Prostate gland (tissue), 2 donors: Measurements from ENCODE around the gene TET3. TPM values are rescaled to one million over a fixed set of nuclear protein-coding genes. Genes with fewer than 3 reads are reported as not detected.

Source experiments
- DNase-seq: peaks from one replicate; pipeline ENCODE4 v3.0.0-alpha.2; 2019; ENCODE audit warnings: low spot score
- H3K27ac ChIP-seq, 2 donors: fragments of 200-600 bp; sonication (generic); 2 replicates each; pipeline ENCODE4 v1.5.1; 2017 to 2019
- H3K27me3 ChIP-seq: fragments of 200-600 bp; sonication (generic); replicated peaks from 2 replicates; pipeline ENCODE4 v1.5.1; 2019; ENCODE audit not compliant: insufficient read depth
- H3K36me3 ChIP-seq, 2 donors: fragments of 200-600 bp; sonication (generic); 1 replicate in 1 of 2; 2 replicates in 1 of 2; pipeline versions ENCODE4 v1.5.1 to v1.8.1; 2017 to 2019
- H3K4me1 ChIP-seq: fragments of 200-600 bp; sonication (generic); replicated peaks from 2 replicates; pipeline ENCODE4 v1.5.1; 2019
- H3K4me3 ChIP-seq, 2 donors: fragments of 200-600 bp; sonication (generic); 2 replicates each; pipeline ENCODE4 v1.5.1; 2017 to 2019
- H3K9me3 ChIP-seq: fragments of 200-600 bp; sonication (generic); 2 replicates; pipeline ENCODE4 v1.5.1; 2017
- CTCF ChIP-seq, 4 experiments: fragments of 200-600 bp in 2 of 4; fragments of 450-650 bp in 2 of 4; sonication (generic) in 2 of 4; IDR thresholded peaks; 1 replicate in 3 of 4; 2 replicates in 1 of 4; pipeline ENCODE4 v1.5.1; 2016 to 2019; ENCODE audit warnings: antibody characterized with exemption in 4 of 4, mild to moderate bottlenecking in 2 of 4, moderate library complexity in 2 of 4
- POLR2A ChIP-seq: fragments of 450-650 bp; IDR thresholded peaks from one replicate; pipeline ENCODE4 v1.6.1; 2016; ENCODE audit warnings: antibody characterized with exemption, mild to moderate bottlenecking
- POLR2AphosphoS5 ChIP-seq: sonication (generic); formaldehyde crosslinking; IDR thresholded peaks from one replicate; pipeline ENCODE4 v1.6.1; 2017; ENCODE audit warnings: antibody characterized with exemption
- WGBS: methylation state at CpG from one replicate; pipeline ENCODE4 v1.1.5; 2018; 5-methylcytosine and 5-hydroxymethylcytosine counted together
- intact Hi-C: fragments of 100-400 bp; cut with DNase I; formaldehyde crosslinking; loops from one replicate; pipeline ENCODE4 v1.14.2; 2022
- total RNA-seq, 2 donors: library from RNA; depleted of rRNA; stranded (reverse); fragments of >200 nt; gene quantifications; one replicate each; pipeline ENCODE4 v1.1.0, GENCODE V29; 2016

Gene TET3
- total RNA-seq, 2 donors from 2014 or later = 12.8 to 13.8 TPM

GRCh38 chr2:73952499-73953446 is 31.9 kb upstream of the TET3 start:
- no peaks in the 10 kb centered on the region for H3K27me3 ChIP-seq
- no peak overlapping the region for H3K4me3 ChIP-seq
- intact Hi-C loops = no loop called here
- WGBS = 71% methylated on average over 12 of the region's 12 CpGs
- DNase-seq = no peak
- H3K27ac ChIP-seq = no peak overlapping the region
- no peak for TF ChIP-seq POLR2AphosphoS5
- TF ChIP-seq POLR2A = no peak
- TF ChIP-seq CTCF (IDR thresholded peaks at IDR 0.05) = no peak
- H3K9me3 ChIP-seq = no peaks in the 10 kb centered on the region
- no peaks in the 10 kb centered on the region for H3K4me1 ChIP-seq
- H3K36me3 ChIP-seq = peaks cover 0 to 9% of the 10 kb centered on the region in 2 donors

GRCh38 chr2:73956218-73956865 is 28.4 kb upstream of the TET3 start:
- TF ChIP-seq POLR2A (no peak), CTCF (IDR thresholded peaks at IDR 0.05) (no peak), POLR2AphosphoS5 (no peak)
- DNase-seq = no peak
- Histone ChIP-seq H3K27me3 (no peaks in the 10 kb centered on the region), H3K4me1 (no peaks in the 10 kb centered on the region), H3K27ac (no peak overlapping the region), H3K36me3 (no peaks in the 10 kb centered on the region), H3K4me3 (no peak overlapping the region), H3K9me3 (no peaks in the 10 kb centered on the region)
- 76% methylated on average over 5 of the region's 5 CpGs for WGBS
- intact Hi-C loops = no loop called here

- DNase-seq = no peak
- no peaks in the 10 kb centered on the region for H3K27me3 ChIP-seq
- intact Hi-C loops = no loop called here
- TF ChIP-seq CTCF (IDR thresholded peaks at IDR 0.05) = no peak
- TF ChIP-seq POLR2AphosphoS5 = no peak
- no peak for TF ChIP-seq POLR2A
- no peak overlapping the region for H3K4me3 ChIP-seq
- H3K36me3 ChIP-seq = no peaks in the 10 kb centered on the region
- WGBS = 97% methylated on average over 4 of the region's 4 CpGs
- H3K9me3 ChIP-seq = no peaks in the 10 kb centered on the region
- no peaks in the 10 kb centered on the region for H3K4me1 ChIP-seq
- H3K27ac ChIP-seq = no peak overlapping the region
Observed at GRCh38 chr2:73961274-73961673, 23.4 kb upstream of the TET3 start.

- Histone ChIP-seq H3K4me3 (no peak overlapping the region), H3K4me1 (no peaks in the 10 kb centered on the region), H3K36me3 (no peaks in the 10 kb centered on the region), H3K27me3 (no peaks in the 10 kb centered on the region), H3K9me3 (no peaks in the 10 kb centered on the region), H3K27ac (no peak overlapping the region)
- no peak for DNase-seq
- TF ChIP-seq POLR2A (no peak), CTCF (IDR thresholded peaks at IDR 0.05) (no peak)
- WGBS = 77% methylated on average over 12 of the region's 12 CpGs
- intact Hi-C loops = no loop called here
Observed at GRCh38 chr2:73961823-73962615, 22.7 kb upstream of the TET3 start.
